ENCODE data around the gene GBA2. TPM values are rescaled to one million over a fixed set of nuclear protein-coding genes. Genes with fewer than 3 reads are reported as not detected.

The GBA2 gene
- total and polyA plus RNA-seq, 11 donors: 52.1 to 96.2 (median 65.5) TPM

- Histone ChIP-seq H3K9me3 (no peaks in the 10 kb centered on the region), H3K4me1 (peaks cover 3 to 31% (median 11%) of the 10 kb centered on the region in 12 donors), H3K27me3 (no peaks in the 10 kb centered on the region), H3K27ac (no peak overlapping the region), H3K4me3 (no peak overlapping the region), H3K36me3 (peaks cover 0 to 96% (median 89%) of the 10 kb centered on the region in 9 donors)
- ATAC-seq (no peak), DNase-seq (no peak)
- intact Hi-C loops (cut with DNase I): loop anchor here in 3 of 10 donors (5.0 kb wide), 3 partner anchors 89 to 626 kb away; partner anchors contain the start of genes FAM221B (in 1 of the 3) and TMEM8B (in 1 of the 3)
- TF ChIP-seq POLR2A (IDR thresholded peaks at IDR 0.05) (no peak), CTCF (IDR thresholded peaks at IDR 0.05) (no peak)
- WGBS, 4 donors: 82 to 89% (median 84%) methylated on average over 4 of the region's 4 CpGs
Measured at GRCh38 chr9:35738186-35738585, 10.8 kb downstream of the GBA2 start.

DNA sequence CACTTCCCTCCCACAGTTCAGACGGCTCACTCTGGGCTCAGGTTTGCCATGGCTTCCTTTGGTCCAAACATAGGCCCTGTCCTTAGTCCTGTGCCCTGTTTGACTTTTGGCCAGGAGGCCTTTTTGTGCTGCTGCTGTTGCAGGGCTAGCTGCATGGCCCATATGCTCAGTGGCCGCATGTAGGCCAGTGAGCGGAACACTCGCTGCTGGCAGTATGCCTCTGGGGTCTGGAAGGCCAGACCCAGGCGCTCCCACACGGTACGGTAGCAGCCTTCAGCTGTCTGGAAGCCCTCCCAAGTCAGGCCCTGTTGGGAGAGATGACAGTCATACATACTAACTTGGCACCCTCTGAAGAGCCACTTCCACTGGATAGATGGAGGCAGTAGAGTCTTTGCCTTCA, 11.9 kb downstream of the GBA2 start:
- no peak overlapping the region for H3K27ac ChIP-seq

DNA sequence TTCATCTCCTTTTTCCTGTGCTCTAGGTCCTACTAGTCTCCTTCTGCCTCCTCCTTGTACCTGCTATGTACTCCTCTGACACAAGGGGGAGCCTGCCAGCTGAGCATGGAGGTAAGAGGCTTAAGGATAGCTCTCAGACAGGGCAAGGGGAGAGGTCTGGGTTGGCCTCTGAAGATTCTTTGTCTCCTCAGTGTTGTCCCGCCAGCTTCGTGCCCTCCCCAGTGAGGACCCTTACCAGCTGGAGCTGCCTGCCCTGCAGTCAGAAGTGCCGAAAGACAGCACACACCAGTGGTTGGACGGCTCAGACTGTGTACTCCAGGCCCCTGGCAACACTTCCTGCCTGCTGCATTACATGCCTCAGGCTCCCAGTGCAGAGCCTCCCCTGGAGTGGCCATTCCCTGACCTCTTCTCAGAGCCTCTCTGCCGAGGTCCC, 12.8 kb downstream of the GBA2 start:
- ATAC-seq (no peak), DNase-seq (peak in 4 of 5 donors; percentile 66 to 72 (median 69))
- TF ChIP-seq POLR2A (IDR thresholded peaks at IDR 0.05) (no peak), CTCF (IDR thresholded peaks at IDR 0.05) (peak; percentile 61 to 86 (median 74))
- Histone ChIP-seq H3K27me3 (no peaks in the 10 kb centered on the region), H3K9me3 (no peaks in the 10 kb centered on the region), H3K36me3 (peaks cover 0 to 77% (median 71%) of the 10 kb centered on the region in 9 donors), H3K4me1 (peaks cover 5 to 31% (median 15%) of the 10 kb centered on the region in 12 donors), H3K27ac (peak overlapping the region in 4 of 12 donors; percentile 16 to 26 (median 24)), H3K4me3 (no peak overlapping the region)
- intact Hi-C loops (cut with DNase I): loop anchor here in 3 of 10 donors (5.0 kb wide), 3 partner anchors 89 to 624 kb away; partner anchors contain the start of genes FAM221B (in 1 of the 3) and TMEM8B (in 1 of the 3)
- 29 to 40% (median 34%) methylated on average over 5 of the region's 5 CpGs for WGBS, 4 donors

More for the DNA sequence above, 11.9 kb downstream of the GBA2 start:
- intact Hi-C loops (cut with DNase I): loop anchor here in 3 of 10 donors (5.0 kb wide), 3 partner anchors 90 to 625 kb away; partner anchors contain the start of genes FAM221B (in 1 of the 3) and TMEM8B (in 1 of the 3)
- Histone ChIP-seq H3K9me3 (no peaks in the 10 kb centered on the region), H3K4me3 (no peak overlapping the region), H3K36me3 (peaks cover 0 to 85% (median 79%) of the 10 kb centered on the region in 9 donors), H3K4me1 (peaks cover 5 to 32% (median 14%) of the 10 kb centered on the region in 12 donors), H3K27me3 (no peaks in the 10 kb centered on the region)
- ATAC-seq (no peak), DNase-seq (peak in 1 of 5 donors; percentile 23)
- 57 to 66% (median 62%) methylated on average over 7 of the region's 7 CpGs for WGBS, 4 donors
- TF ChIP-seq POLR2A (IDR thresholded peaks at IDR 0.05) (no peak), CTCF (IDR thresholded peaks at IDR 0.05) (no peak)

GRCh38 chr9:35734096-35734495, 14.9 kb downstream of the GBA2 start:
- 84 to 93% (median 91%) methylated on average over 3 of the region's 3 CpGs for WGBS, 4 donors
- Histone ChIP-seq H3K4me1 (peaks cover 11 to 52% (median 35%) of the 10 kb centered on the region in 12 donors), H3K36me3 (peaks cover 0 to 55% (median 49%) of the 10 kb centered on the region in 9 donors), H3K27ac (peak overlapping the region in 5 of 12 donors; percentile 97 to 98 (median 98)), H3K4me3 (no peak overlapping the region), H3K27me3 (no peaks in the 10 kb centered on the region), H3K9me3 (no peaks in the 10 kb centered on the region)
- DNase-seq (no peak), ATAC-seq (no peak)
- intact Hi-C loops (cut with DNase I): loop anchor here in 2 of 10 donors (5.0 kb wide), 2 partner anchors 37 to 77 kb away; partner anchors contain the start of genes CCDC107 (in 1 of the 2) and RMRP (in 1 of the 2)
- TF ChIP-seq POLR2A (IDR thresholded peaks at IDR 0.05): no peak
- TF ChIP-seq CTCF (IDR thresholded peaks at IDR 0.05): no peak

Measured in heart left ventricle (tissue), 16 donors.